Raji (cell line): ENCODE results near the gene MFN1.

ENCODE experiments used
- POLR2A ChIP-seq: IDR thresholded peaks from 2 replicates; pipeline ENCODE4 v1.6.1; 2011; ENCODE audit warnings: low read depth, low read length, control low read depth; ENCODE audit not compliant: insufficient read depth

The MFN1 gene

GRCh38 chr3:179398574-179399231 is 51.2 kb downstream of the MFN1 start:
- TF ChIP-seq POLR2A: no peak

DNA sequence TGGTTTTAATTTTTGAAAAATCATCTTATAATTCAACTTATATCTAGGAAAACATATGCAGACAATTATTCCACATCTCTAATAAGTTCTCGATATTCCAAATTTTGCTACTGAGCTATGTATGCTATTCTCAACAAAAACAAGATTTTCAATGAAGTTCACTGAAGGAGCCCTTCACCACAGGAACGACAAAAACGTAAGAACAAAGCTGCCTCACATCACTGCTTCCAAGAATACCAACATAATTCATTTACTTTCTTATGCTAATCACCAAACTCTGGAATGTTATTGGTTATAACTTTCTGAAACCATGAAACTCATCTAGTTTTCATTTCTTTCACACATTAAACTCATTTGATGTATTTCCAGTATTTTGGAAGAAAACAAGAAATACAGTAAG is 54.1 kb downstream of the MFN1 start:
- no peak for TF ChIP-seq POLR2A

DNA sequence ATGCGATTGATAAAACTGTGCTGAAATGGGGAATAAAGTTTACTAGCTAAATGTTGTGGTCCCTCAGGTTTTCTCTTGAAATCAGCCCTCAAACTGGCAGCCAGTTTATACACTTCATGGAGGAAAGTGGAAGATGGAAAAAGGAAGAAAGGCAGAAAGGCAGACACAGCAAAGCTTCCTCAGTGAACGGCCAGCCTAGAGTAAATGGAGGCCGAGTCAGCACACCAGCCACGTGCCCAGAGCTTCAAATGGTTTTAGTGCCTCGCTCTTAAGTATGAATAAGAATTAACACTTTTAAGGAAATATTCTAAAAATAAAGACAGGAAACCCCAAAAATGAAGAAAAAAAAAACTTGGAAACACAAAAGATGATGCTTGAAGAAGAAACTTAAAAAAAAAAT is 55.5 kb downstream of the MFN1 start:
- TF ChIP-seq POLR2A: no peak

DNA sequence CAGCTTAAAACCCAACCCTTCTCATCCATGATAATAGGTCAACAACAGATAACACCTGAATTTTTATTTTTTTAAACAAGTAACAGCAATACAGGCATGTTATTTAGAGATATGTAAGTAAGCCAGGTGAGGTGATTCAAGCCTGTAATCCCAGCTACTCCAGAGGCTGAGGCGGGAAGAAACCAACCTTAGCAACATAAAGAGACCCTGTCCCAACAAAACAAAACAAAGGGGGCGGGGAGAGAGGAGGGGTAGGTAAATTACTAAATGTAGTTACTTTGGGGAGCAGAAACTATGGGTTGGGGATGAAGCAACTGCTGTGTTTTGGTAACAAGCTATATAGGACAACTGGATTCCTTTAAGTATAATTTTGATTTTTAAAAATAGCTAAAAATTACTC is 56.8 kb downstream of the MFN1 start:
- no peak for TF ChIP-seq POLR2A

GRCh38 chr3:179410331-179410730 is 62.8 kb downstream of the MFN1 start:
- no peak for TF ChIP-seq POLR2A

- no peak for TF ChIP-seq POLR2A
These were observed 63.5 kb downstream of the MFN1 start for GRCh38 chr3:179410999-179411398.

- no peak for TF ChIP-seq POLR2A
These were observed 67.3 kb downstream of the MFN1 start for GRCh38 chr3:179414804-179415203.

GRCh38 chr3:179415377-179415776 is 67.9 kb downstream of the MFN1 start:
- no peak for TF ChIP-seq POLR2A

GRCh38 chr3:179416681-179417080 is 69.2 kb downstream of the MFN1 start:
- TF ChIP-seq POLR2A: no peak

DNA sequence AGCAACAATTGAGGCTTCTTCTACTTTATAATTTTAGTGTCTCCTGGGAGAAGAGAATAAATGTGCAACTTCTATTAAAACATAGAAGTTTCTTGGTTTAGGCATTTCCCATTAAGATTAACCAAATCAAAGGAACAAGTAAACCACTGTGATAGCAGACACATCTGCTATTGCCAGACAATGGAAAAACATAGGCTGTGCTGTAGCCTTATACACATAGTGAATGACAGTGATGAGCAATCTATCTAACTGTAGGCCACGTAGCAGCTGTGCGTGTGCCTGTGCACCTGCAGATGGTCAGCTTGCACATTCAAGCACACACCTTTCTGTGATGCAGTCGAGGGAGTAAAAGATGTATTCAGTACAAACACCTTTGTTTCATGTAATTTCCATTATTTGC is 71.1 kb downstream of the MFN1 start:
- no peak for TF ChIP-seq POLR2A

GRCh38 chr3:179421500-179421899 is 74.0 kb downstream of the MFN1 start:
- TF ChIP-seq POLR2A: no peak

DNA sequence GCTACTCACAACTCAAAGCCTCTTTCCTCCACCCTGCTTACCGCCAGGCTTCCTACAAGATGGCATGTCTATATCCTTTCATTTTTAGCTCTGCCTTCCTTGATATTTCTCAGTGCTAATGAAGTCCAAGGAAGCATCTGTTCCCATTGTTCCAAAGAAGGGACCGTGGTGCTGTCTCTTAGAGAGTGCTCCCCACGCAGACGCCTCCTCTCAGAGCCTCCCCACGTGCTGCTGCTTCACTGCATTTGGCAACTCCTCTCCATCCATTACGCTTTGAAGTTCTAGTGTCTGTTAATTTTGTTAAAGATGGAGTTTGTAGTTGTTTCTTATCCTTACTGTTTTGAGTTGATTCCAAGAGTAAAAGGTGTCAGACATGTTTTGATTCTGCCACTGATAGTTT is 77.6 kb downstream of the MFN1 start:
- no peak for TF ChIP-seq POLR2A

- no peak for TF ChIP-seq POLR2A
These were observed 81.5 kb downstream of the MFN1 start for GRCh38 chr3:179428876-179429548.

- TF ChIP-seq POLR2A: no peak
These were observed 82.9 kb downstream of the MFN1 start for GRCh38 chr3:179430277-179430870.

GRCh38 chr3:179432021-179432420 is 84.5 kb downstream of the MFN1 start:
- TF ChIP-seq POLR2A: no peak

DNA sequence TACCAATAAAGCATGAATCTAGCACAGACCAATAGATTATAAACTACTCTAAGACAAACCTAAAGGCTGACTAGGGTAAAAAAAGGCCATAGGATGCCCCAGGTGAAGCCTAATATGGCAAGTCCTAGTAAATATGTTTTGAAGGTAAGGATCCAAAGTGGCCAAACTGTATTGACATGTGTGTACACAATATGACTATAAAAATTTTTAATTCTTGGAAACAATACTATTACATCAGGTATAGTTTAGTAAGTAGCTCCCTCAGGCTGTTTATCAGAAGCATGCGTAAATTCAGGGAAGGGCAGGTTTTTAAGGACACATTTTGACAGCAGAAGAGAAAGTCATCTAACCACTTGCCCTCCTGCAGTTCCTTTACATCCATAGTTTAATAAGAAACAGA is 84.9 kb downstream of the MFN1 start:
- no peak for TF ChIP-seq POLR2A
